SK-N-DZ (cell line): ENCODE data around the gene PKP4.

ENCODE experiments used
- DNase-seq: peaks from one replicate; pipeline ENCODE4 v3.0.0-alpha.2; 2015; ENCODE audit warnings: low spot score

The PKP4 gene

DNA sequence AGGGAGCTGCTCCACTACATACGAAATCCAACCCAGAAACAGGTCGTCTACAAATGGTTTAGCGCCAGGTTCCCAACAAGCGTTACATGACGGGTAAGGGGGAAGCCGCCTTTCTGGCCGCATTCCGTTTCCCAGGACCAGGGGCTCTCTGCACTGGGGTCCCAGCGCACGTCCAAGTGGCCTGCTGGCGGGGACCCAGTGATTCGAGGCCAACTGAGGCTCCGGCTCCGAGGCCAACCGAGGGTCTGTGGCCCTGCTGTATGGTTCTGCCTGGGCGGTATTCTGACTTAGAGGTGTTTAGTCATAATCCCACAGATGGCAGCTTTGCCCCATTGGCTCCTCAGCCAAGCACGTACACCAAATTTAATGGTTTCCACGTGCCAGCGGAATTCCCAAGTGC is 127.2 kb downstream of the PKP4 start:
- DNase-seq = no peak

DNA sequence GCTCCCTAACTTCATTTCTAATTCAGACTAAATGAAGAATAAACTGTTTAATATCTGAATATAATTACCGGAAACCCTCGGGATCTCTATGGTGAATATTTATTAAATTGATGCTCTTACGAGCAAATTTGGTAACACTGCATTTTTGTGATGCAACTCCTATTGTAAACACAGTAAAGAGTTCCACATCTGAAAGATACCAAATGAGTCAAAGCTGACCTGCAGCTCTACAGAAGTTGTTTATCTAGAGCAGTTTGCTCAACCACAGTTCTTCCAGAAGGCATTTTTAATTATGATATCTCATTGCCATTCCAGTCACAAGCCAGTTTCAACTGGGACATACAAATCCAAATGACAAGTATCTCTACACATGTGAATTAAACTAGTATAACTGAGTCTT is 129.7 kb downstream of the PKP4 start:
- no peak for DNase-seq

DNA sequence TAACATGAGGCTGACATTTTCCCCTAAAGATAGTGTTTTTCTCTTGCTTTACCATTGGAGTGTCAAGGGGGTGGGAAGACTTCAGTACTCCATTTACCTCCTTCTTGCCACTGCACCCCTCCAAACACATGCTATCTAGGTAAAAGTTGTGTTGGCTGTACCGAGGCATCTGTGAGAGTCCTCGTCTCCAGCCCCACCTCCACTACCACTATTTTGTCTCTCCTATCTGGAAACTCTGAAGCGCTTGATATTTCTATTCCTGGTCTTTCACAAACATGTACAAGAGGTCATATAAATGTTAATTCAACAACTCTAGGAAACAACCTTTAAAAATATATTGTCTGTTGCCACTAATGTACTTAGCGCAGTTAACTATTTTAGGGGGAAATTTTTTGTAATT is 132.6 kb downstream of the PKP4 start:
- no peak for DNase-seq

DNA sequence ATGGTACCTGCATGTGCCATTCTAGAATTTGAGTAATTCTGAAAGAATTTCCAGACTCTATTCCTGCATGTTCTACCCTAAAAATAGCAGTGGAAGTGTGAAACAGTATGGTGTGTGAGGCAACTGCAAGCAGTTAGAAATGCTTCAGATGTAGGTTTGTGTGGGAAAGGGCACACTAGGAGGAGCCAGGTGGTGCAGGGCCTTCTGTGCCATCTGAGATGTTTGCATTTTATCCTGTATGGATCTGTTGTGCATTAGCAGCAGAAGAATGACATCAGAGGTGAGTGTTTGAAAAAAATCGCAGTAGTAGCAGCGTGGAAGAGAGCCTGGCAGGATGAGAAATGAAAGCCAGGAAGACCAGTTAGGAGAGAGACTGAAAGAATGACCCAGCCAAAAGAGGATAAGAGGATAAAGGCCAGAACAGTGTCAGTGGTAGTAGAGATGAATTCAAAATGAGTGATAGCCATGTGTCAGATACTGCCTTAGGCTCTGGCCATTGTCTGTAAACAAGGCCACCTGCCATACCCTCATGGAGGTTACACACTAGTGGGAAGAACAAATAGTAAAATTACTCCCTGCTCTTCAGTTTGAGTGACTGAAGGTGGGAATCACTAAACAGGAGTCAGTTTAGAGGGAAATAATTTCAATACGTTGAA is 142.2 kb downstream of the PKP4 start:
- no peak for DNase-seq

DNA sequence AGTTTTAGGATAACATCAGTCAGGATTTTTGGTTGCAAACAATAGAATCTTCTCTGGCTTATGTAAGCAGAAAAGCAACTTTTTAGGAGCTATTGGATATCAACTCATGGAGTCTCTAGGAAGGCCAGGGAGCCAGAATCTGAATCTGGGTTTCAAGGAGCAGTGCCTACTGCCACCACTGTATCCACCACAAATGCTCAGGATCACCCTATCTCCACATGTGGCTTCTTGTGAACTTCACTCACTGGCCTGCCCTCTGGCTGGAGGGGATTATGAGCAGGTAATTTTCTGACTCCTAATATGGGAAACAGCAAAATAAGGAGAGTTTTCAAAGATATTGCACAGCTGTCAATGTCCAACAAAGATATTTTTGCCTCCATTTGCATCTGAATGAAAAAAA is 142.9 kb downstream of the PKP4 start:
- no peak for DNase-seq

DNA sequence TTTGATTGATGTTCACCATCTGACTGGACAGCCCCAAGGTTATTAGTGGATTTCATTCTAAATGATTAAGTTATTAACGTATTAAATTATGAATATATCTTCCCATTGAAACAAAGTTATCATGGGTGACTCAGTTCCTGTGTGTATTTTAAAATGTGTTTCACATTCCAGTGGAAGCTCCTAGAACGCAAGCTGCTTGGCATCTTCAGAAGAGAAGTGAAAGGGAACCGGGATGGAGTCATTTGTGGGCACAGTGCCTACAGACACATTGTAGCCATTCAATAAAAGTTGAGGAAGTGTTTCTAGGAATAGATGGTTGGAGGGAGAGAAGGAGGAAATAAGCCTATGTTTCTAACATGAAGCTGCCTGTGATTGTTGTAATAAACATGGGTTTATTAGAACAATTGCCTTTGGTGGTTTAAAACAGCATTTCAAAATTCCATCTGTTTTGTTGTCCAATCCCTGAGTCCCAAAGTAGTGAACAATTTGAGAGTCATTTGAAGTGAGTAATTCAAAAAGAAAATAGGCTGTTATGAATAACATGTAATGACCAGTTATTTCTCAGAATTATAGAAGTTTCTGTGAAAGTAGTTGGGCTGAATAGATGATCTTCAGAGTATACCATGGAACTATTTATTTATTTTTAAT is 143.5 kb downstream of the PKP4 start:
- no peak for DNase-seq

DNA sequence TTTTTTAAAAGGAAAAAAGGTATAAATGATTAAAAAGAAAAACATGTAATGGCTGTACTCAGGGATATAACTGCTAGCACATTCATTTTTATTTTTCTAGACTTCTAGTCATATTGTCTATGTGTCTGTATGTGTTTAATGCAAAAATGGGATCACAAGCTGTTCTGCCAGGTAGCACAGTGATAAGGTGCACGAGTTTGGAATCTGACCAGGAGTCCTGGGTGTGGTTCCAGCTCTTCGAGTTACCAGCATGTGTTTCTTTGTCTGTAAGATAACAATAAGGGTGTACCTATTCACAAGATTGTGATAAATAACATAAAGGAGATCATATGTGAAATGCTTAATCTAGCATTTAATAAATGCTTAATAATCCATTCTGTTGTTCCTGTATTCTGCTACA is 145.3 kb downstream of the PKP4 start:
- DNase-seq = no peak

DNA sequence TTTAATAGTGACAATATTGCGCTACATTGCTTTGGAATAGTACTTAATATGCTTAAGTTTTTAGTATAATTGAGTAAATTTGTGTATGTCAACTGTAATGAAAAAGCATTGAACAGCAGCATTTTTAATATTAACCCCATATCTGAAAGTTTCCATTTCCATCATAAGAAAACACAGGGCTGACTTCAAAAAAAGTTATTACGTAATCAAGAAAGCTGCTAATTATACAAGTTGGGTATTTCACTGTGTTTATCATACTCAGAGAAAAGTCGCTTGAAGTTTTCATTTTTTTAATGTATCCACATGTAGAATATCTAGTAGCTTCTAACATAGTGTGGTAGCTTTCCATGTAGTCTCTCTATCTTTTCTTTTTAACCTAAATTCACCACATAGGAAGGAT is 146.5 kb downstream of the PKP4 start:
- no peak for DNase-seq

DNA sequence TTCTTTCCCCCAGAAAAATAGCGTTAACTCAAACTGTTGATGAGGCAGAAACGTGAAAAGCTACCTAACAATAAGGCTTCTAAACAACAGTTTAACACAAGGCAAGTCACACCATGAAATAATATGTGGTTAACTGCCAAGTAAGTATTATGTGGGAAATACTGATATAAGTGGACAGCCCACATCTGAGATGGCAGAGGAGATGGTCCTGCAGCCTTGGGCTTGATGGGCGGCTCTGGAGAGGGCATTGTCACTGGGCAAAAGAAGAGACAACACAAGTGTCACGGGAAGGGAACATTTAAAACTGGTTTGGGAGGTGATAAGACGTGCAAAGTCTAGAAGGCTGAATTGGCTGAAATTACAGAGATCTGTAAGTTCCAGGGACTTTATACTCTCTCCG is 147.2 kb downstream of the PKP4 start:
- DNase-seq = no peak

DNA sequence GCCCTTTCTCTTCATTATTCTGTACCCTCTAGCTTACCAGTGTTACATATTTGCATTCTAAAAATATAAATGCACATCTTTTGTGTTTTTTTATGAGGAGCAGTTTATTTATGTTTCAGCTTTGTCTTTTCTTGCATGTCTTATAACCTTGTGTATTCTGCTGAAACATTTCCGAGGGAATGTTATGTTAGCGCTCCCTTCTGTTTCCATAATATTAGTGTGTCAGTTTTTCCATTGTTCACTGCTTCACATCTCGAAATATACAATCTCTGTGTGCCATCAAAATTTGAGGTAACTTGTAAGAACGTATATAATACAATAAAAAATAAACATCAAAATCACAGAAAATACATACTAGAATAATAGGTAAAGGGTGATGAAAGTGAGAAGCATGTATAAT is 153.3 kb downstream of the PKP4 start:
- no peak for DNase-seq

DNA sequence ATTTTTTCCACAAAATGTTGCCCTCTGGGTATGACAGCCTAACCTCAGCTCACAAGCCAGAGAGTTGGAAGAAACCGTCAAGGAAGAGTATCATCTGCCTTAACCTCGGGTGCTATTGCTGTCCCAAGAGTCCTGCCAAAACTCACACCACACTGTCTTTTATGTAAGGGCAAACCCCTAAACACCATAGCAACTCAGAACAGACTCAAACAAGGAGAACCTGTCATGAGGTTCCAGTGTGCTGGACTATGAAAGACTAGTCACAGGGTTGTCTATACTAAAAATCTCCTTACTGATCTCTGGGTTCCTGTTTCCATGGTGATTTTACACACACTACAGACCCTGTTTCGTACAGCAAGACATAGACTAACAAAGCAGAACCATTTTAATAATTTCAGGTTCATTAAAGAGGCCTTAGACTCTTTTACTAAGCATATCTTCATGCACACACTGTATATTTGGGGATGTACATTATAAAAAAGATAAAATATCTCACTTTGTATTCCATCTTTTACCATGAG is 159.8 kb downstream of the PKP4 start:
- DNase-seq = no peak

DNA sequence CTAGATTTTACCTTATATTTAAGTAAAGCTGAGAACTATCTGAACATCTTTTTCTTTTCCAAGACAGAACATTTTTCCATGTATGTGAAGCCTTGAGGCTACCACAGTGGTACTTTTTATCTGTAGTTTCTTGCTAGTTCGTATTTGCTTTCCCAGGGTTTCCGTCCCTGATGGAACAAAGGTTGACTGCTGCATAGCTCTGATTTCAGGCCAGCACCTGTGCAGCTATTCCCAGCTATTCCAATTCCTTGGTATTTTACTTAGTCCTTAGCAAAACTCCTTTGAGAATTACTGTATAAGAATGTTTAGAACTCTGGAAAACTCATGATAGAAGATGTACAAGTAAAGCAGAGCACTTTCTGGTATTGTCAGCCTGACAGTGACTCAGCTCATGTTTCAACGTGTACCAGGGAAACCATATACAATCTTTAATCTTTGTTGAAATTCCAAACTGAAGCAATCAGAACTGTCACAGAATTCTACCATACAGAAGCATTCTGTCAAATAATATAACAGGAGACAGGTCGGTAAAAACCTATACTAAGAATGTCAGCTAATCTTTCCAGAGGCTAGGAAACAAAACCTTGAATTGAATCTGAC is 162.2 kb downstream of the PKP4 start:
- DNase-seq = no peak

DNA sequence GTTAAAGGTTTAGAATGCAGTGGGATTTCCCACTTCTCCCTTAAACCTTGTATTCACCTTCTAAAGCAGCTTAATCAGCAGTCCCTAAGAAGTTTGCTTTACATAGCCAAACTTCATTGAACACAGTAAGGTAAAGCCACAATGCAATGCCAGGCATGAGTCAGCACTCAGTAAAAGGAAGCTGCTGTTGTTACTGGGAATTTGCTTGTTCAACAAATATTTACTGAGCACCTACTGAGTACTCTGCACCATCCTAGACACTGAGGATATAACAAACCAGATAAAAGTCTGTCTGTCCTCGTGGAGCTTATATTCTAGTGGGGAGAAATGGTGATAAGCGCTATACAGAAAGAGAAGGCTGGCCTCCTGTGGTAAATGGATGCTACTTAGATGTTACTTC is 162.7 kb downstream of the PKP4 start:
- DNase-seq = no peak

DNA sequence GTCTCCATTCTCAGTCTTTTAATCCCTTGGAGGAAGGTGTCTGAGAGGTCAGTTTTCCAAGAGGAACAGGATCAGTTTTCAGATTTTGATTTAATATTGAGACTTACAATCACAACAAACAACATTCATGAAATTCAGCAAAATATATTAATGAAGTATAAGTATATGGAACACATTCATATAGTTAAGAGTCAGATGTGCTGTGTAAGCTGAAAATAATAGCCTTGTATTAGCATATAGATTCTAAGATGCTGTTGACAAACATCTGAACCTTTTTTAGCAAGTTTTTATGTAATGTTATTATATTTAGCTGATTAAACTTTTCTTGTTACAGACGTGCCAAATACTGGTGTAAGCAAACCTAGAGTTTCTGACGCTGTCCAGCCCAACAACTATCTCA is 163.9 kb downstream of the PKP4 start:
- DNase-seq = no peak

DNA sequence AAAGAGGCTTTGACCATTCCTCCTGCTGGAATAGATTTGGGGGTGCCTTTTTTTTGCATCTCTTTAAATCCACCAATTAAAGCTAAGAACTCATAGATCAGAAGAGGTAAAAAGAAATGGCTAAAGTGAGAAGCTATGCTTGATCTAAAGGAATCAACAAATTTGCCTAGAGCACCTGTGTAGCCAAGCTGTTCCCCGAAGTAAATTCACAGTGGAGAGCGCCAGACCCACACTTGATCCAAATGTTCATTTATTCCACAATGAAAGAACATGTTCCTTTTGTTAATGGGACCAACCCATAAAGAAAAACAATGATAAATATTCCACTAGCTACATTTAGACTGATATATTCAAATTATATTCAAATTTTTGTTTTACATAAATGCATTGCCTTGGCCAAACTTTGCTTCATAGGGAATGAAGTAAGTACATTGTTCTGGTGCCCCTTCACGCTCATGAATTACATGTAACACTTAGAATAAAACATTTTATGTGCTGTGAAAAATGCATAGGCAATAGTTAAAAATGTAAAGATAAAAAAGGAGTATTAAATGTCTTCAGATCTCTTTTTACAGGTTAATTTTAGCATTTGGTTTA is 167.4 kb downstream of the PKP4 start:
- DNase-seq = no peak

DNA sequence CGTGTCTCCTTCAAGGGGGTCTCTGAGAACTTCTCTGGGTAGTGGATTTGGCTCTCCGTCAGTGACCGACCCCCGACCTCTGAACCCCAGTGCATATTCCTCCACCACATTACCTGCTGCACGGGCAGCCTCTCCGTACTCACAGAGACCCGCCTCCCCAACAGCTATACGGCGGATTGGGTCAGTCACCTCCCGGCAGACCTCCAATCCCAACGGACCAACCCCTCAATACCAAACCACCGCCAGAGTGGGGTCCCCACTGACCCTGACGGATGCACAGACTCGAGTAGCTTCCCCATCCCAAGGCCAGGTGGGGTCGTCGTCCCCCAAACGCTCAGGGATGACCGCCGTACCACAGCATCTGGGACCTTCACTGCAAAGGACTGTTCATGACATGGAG is 168.2 kb downstream of the PKP4 start:
- no peak for DNase-seq

DNA sequence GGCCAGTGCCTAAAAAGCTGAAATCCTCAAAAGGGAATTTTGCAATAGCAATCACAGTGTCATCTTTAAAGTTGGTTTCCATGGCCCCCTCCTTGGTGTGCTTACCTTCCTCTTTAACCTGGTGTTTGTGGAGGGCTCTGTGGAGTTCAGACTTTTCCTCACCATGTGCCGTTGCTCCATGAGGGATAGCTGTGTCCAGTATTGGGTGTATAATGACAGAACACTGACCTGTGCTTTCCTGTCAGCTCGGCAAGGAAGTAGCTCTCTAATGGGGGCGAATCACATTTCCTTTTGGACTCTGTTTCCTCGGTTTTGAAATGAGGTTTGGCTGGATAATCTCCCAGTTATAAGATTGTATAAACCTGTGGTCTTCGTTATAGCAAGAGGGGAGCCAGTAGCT is 172.4 kb downstream of the PKP4 start:
- DNase-seq = no peak

DNA sequence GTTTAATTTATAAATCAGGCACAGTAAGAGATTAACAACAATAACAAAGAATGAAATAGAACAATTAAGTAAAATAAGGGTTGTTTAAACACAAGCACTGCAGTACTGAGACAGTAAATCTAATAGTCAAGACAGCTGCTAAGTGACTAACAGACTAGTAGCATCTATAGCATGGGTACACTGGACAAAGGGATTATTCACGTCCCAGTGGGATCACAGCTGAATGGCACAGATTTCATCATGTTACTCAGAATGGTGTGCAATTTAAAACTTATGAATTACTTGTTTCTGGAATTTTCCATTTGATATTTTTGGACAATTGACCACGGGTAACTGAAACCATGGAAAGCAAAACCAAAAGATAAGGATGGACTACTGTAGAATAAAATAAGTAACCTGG is 176.5 kb downstream of the PKP4 start:
- no peak for DNase-seq

DNA sequence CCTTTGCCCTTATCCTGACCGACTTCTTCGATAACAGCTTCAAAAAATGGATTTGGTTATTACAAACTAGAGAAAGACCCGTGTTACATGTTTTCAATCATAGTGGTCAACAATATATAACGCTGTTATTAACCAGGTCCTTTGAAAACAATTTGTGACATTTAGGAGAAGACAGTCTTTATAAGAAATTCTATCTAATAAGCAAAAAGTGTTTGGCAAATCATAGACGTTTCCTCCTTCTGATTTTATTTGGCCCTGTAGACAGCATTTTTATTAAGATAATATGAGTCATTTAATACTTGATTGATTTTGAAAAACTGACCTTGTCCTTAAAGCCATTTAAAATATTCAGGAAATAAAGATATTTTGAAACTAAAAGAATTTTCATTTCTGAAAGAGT is 177.9 kb downstream of the PKP4 start:
- DNase-seq = no peak

DNA sequence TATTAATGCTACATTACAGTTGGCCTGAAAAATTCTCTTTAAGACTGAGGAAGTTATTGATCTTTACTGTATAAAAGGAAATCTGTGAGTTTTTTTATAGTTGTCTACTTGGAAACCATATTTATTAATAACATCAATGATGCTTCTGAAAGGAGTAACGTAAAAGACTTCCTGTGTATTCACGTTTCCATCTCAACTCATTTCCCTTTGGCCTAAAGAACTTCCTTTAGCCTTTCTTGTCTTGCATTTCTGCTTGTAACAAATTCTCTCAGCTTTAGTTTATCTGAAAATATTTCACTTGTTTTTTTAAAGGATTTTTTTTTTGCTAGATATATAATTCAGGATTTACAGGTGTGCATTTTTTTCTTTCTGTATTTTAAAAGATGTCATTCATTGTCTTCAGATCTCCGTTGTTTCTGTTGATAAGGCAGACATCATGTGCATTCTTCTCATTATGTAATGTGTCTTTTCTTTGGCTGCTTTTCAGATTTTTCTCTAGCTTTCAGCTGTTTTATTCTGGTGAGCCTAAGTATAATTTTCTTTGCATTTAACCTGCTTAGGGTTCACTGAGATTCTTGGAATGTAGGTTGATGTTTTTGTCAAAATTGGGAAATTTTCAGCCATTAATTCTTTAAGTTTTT is 179.3 kb downstream of the PKP4 start:
- DNase-seq = no peak

DNA sequence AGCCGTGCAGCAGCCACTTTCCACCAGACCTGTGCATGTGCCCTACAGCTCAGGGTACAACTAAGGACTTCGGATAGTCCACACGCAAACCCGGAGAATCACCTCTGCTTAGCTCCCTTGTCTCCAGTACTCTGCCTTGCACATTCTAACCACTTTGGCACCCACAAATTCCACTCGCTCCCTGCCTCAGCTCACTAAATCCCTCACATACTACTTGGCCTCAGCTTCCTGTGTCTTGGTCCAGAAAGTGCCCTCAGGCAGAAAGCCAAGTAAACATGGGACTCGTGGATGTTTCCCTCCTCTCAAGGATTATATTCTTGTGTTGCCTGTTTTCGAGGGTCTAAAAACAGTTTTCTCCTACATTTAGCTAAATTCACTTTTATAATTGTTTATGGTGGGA is 180.6 kb downstream of the PKP4 start:
- DNase-seq = no peak

DNA sequence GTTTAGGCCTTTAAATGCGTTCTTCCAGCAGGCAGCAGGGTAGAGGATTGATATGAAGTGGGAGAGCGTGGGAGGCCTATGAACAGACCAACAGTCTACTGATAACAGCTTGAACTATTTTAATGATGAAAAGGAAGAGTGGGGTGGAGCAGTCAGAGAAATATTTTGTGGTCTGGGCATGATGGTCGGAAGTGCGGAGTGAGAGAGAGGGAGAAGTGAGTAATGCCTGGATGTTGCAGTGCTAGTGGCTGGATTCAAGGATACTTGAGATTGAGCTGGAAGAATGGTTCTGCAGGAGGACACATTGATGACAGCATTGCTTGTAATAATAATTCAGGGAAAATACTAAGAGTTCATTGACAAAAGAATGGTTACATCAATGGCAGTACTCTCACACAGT is 187.4 kb downstream of the PKP4 start:
- DNase-seq = no peak
